HT1080 (cell line): Measurements from ENCODE around the gene GBP5. TPM values are rescaled to one million over a fixed set of nuclear protein-coding genes. Genes with fewer than 3 reads are reported as not detected.
A peak's percentile ranks its signal among the peaks of the same experiment; 100 is the strongest.
"Not testable (repeated sequence)": the region's sequence is repeated elsewhere in the genome, so short reads cannot be mapped to it uniquely, and the experiment has no call there.

Source experiments
- DNase-seq: peaks from one replicate; pipeline ENCODE4 v3.0.0-alpha.2; 2015; ENCODE audit warnings: low read depth
- total RNA-seq: library from RNA; depleted of rRNA; stranded (reverse); fragments of >200 nt; shearing (Covaris generic); gene quantifications from 2 replicates; pipeline ENCODE4 v1.2.3, GENCODE V29; 2014

GBP5 gene
- total RNA-seq, 1 experiment from 2014 or later = 0.18 TPM

GRCh38 chr1:89284078-89284763 is 11.6 kb upstream of the GBP5 start:
- DNase-seq = not testable (repeated sequence)

DNA sequence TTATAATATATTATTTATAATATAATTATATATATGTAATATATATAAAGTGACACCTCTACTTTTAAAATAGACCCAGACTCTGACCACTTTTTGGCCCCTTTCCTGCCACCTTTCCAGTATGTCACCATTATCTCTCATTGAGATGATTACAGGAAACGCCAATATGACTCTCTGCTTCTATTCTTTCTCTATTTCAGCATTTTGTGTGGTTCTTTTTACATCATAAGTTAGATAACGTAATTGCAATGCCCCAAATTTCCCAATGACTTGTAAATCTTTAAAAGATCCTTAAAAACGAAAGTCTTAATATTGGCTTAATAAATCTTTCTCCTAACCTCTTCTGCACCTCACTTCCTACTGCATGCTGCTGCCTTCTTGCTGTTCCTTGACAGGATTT is 8.1 kb upstream of the GBP5 start:
- DNase-seq = no peak

DNA sequence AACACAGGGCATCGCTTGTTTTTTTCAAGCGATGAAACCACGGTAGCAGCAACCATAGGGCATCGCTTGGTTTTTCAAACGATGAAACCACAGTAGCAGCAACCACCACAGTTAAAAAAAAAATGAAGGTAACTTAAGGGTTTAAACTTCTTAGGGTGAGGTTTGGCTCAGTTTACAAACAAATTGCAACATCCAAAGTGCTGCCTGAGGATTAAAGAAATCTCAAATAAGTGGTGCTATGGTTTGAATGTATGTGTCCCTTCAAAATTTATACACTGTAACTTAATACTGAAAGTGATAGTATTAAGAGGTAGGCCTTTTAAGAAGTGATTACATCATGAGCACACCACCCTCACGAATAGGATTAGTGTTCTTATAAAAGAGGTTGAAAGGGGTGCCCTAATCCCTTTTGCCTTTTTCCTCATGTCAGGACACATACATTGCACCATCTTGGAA is 6.4 kb upstream of the GBP5 start:
- DNase-seq = no peak

DNA sequence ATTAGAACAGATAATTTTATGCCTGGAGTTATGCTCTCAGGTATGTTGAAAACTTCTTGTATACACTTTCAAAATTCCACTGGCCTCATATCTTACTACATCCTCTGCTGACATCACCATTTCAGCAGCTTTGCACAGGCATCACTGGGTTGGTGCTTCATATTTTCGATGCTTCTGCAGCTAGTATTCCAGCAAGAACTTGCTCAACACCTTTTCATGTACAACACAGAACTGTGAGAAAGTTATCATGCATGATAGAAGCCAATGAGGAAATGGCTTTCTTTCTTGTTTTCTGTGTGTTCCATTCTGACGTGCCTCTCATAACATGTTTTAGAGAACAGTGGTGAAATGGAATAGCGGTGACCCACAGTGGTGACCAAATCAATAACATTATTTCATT is 5.1 kb upstream of the GBP5 start:
- no peak for DNase-seq

GRCh38 chr1:89276690-89277089 is 4.0 kb upstream of the GBP5 start:
- DNase-seq = no peak

- DNase-seq = peak; percentile 83
Observed at GRCh38 chr1:89274411-89274857, 1.8 kb upstream of the GBP5 start.

DNA sequence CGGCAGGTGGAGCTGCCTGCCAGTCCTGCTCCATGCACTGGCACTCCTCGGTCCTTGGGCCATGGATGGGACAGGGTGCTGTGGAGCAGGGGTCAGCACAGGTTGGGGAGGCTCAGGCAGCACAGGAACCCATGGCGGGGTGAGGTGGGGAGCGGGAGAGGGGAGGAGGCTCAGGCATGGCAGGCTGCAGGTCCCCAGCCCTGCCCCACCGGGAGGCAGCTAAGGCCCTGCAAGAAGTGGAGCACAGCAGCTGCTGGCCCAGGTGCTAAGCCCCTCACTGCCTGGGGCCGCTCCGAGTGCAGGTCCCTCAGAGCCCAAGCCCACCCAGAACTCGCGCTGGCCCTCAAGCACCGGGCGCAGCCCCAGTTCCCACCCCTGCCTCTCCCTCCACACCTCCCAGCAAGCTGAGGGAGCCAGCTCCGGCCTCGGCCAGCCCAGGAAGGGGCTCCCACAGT is 691 bp upstream of the GBP5 start:
- no peak for DNase-seq

GRCh38 chr1:89271341-89272015 is 1.2 kb downstream of the GBP5 start:
- peak; percentile 65 for DNase-seq

DNA sequence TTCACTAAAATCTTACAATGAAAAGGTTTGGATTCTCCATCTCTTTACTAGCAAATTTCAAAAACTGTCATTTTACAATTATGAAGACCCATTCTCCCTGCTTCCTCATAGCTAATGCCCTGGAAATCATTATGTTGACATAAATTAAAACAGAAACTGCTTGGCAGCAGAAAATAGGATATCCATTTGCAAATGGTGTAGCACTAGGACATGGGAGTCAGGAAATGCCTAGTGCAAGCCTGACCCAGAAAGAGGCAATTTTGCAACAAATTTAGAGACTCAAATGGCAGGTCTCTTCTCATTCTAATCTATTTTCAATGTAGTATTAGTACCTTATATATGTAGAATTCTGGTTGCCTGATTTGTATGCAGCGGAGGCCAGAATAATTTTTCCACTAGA is 2.2 kb downstream of the GBP5 start:
- DNase-seq = no peak

GRCh38 chr1:89269277-89269676 is 3.4 kb downstream of the GBP5 start:
- DNase-seq = no peak

GRCh38 chr1:89262643-89263042 is 10.0 kb downstream of the GBP5 start:
- DNase-seq = peak; percentile 81

DNA sequence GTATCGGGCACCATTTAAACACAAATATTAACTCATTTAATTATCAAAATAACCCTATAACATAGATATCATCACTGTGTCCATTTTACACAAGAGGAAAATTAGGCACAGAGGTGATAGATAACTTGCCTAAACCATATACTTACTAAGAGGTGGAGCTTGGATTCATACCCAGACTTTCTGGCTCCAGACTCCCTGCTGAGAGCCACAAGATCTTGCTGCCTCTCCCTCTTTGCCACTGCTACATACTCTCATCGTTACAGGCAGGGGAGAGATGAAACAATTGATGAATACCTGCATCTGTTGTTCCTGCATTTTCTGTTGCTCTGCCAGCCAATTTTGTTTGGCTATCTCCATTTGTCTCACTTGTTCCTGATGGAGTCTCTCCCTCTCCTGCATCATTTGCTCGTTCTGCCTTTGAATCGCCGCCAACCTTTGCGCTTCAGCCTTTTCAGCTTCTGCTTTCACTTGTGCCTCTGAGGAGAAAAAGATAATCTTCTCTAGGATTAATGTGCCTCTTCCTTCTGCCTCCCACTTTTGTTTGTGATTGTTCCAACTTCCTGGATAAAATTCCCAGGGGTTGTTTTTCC is 10.6 kb downstream of the GBP5 start:
- DNase-seq = peak; percentile 33

- peak; percentile 58 for DNase-seq
Observed at GRCh38 chr1:89260566-89261255, 11.9 kb downstream of the GBP5 start.

GRCh38 chr1:89260042-89260441 is 12.6 kb downstream of the GBP5 start:
- no peak for DNase-seq

DNA sequence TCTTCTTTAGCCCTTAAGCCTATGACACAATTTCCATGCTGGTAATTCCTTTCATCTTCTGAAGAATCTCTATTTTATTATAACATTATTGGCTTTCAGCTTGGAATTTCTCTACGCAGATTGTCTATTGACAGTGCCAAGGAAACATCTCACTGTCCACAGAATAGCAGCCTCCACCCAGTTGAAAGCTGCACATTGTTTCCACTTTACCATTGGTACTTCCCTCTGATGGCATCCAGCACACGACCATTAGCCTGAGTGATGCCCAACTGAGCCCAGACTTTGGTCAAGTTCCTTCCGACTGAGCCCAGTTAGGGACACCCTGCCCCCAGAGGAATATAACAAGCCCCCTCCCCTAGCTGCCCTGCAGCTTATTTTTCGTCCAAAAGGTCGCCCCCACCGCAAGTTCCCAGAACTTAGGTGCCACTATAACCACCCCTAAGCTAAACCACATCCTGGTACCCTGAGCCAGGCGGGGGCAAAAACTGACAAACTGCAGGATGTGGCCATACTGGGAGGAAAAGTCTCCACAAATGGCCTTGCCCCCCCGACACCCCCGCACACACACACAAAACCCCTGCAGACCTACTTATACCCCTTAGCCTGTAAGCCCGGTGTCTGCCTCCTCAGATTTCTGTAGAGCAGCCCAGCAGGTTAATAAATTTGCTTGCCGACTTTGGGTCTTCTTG is 13.2 kb downstream of the GBP5 start:
- no peak for DNase-seq

GRCh38 chr1:89257041-89257440 is 15.6 kb downstream of the GBP5 start:
- DNase-seq = no peak

DNA sequence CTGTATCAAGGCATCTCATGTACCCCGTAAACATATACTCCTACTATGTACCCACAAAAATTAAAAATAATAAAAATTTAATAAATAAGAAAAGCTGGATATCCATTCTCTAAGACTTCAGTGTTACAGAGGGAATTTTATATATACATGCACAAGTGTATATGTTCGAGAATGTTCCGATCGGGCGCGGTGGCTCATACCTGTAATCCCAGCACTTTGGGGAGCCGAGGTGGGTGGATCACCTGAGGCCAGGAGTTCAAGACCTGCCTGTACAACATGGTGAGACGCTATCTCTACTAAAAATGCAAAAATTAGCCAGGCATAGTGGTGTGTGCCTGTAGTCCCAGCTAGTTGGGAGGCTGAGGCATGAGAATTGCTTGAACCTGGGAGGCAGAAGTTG is 17.1 kb downstream of the GBP5 start:
- DNase-seq = not testable (repeated sequence)

GRCh38 chr1:89254658-89255287 is 17.9 kb downstream of the GBP5 start:
- peak; percentile 27 for DNase-seq

- DNase-seq = no peak
Observed at GRCh38 chr1:89243046-89243445, 29.6 kb downstream of the GBP5 start.
